ENCODE data around the gene EDN1. TPM values are rescaled to one million over a fixed set of nuclear protein-coding genes. Genes with fewer than 3 reads are reported as not detected.

The EDN1 gene
- polyA plus RNA-seq, 1 donor (not counting 4 experiments of a cell fraction or from before 2014, with no cell fraction given) = 17.2 TPM

GRCh38 chr6:12327391-12327790 lies 37.2 kb downstream of the EDN1 start:
- Histone ChIP-seq H3K4me3 (ENCODE audit: control insufficient read depth in 2 of 3, extremely low read depth in 1 of 3, insufficient read depth in 2 of 3, low read depth in 1 of 3, low read length in 3 of 3) (no peak overlapping the region), H3K4me1 (ENCODE audit: control insufficient read depth, extremely low read depth, insufficient read depth, low read length) (peaks cover 45% of the 10 kb centered on the region), H3K27me3 (ENCODE audit: control insufficient read depth, extremely low read depth, insufficient read depth, low read length) (no peaks in the 10 kb centered on the region), H2AFZ (ENCODE audit: control insufficient read depth, low read length) (no peak overlapping the region), H3K9me3 (ENCODE audit: control insufficient read depth, low read depth, low read length) (no peaks in the 10 kb centered on the region), H3K9ac (ENCODE audit: control insufficient read depth, extremely low read depth, insufficient read depth, low read length) (peak overlapping the region; percentile 77), H3K9me1 (ENCODE audit: control insufficient read depth, extremely low read depth, insufficient read depth, low read length) (no peaks in the 10 kb centered on the region), H3K4me2 (ENCODE audit: control insufficient read depth, extremely low read depth, insufficient read depth, low read depth, low read length) (peak overlapping the region; percentile 80), H3K27ac (ENCODE audit: control insufficient read depth, insufficient read depth, low read length) (peak overlapping the region; percentile 100), H3K36me3 (ENCODE audit: control insufficient read depth in 2 of 2, extremely low read depth in 1 of 2, insufficient read depth in 2 of 2, low read length in 2 of 2) (no peaks in the 10 kb centered on the region), H4K20me1 (ENCODE audit: control insufficient read depth, extremely low read depth, insufficient read depth, low read length) (no peaks in the 10 kb centered on the region), H3K79me2 (ENCODE audit: control insufficient read depth, insufficient read depth, low read length) (no peaks in the 10 kb centered on the region)
- TF ChIP-seq EZH2 (IDR thresholded peaks at IDR 0.05; ENCODE audit: low read length) (no peak), CTCF (optimal IDR thresholded peaks at IDR 0.05 in 1 of 3, IDR thresholded peaks at IDR 0.05 in 1 of 3, conservative IDR thresholded peaks at IDR 0.05 in 1 of 3; ENCODE audit: extremely low read depth in 1 of 3, insufficient read depth in 2 of 3, low read length in 3 of 3) (no peak)
- peak; percentile 84 for FAIRE-seq
- DNase-seq (ENCODE audit: low read depth, low spot score) = no peak
- dilution Hi-C loops (cut with MboI; ENCODE audit: extremely low pct_ligation_motif_present, low sequenced_read_pairs) = no loop called here

- DNase-seq (ENCODE audit: low read depth, low spot score) (no peak), FAIRE-seq (no peak)
- Histone ChIP-seq H3K4me2 (ENCODE audit: control insufficient read depth, extremely low read depth, insufficient read depth, low read depth, low read length) (peak overlapping the region; percentile 80), H4K20me1 (ENCODE audit: control insufficient read depth, extremely low read depth, insufficient read depth, low read length) (no peaks in the 10 kb centered on the region), H3K79me2 (ENCODE audit: control insufficient read depth, insufficient read depth, low read length) (no peaks in the 10 kb centered on the region), H3K9me1 (ENCODE audit: control insufficient read depth, extremely low read depth, insufficient read depth, low read length) (no peaks in the 10 kb centered on the region), H3K4me1 (ENCODE audit: control insufficient read depth, extremely low read depth, insufficient read depth, low read length) (peaks cover 45% of the 10 kb centered on the region), H3K36me3 (ENCODE audit: control insufficient read depth in 2 of 2, extremely low read depth in 1 of 2, insufficient read depth in 2 of 2, low read length in 2 of 2) (no peaks in the 10 kb centered on the region), H3K9ac (ENCODE audit: control insufficient read depth, extremely low read depth, insufficient read depth, low read length) (peak overlapping the region; percentile 77), H3K4me3 (ENCODE audit: control insufficient read depth in 2 of 3, extremely low read depth in 1 of 3, insufficient read depth in 2 of 3, low read depth in 1 of 3, low read length in 3 of 3) (peak overlapping the region in 1 of 3 experiments; percentile 62), H3K27ac (ENCODE audit: control insufficient read depth, insufficient read depth, low read length) (peak overlapping the region; percentile 100), H2AFZ (ENCODE audit: control insufficient read depth, low read length) (no peak overlapping the region), H3K9me3 (ENCODE audit: control insufficient read depth, low read depth, low read length) (no peaks in the 10 kb centered on the region), H3K27me3 (ENCODE audit: control insufficient read depth, extremely low read depth, insufficient read depth, low read length) (no peaks in the 10 kb centered on the region)
- dilution Hi-C loops (cut with MboI; ENCODE audit: extremely low pct_ligation_motif_present, low sequenced_read_pairs) = no loop called here
- TF ChIP-seq CTCF (optimal IDR thresholded peaks at IDR 0.05 in 1 of 3, IDR thresholded peaks at IDR 0.05 in 1 of 3, conservative IDR thresholded peaks at IDR 0.05 in 1 of 3; ENCODE audit: extremely low read depth in 1 of 3, insufficient read depth in 2 of 3, low read length in 3 of 3) = no peak
- no peak for TF ChIP-seq EZH2 (IDR thresholded peaks at IDR 0.05; ENCODE audit: low read length)
Measured at GRCh38 chr6:12327988-12328387, 37.8 kb downstream of the EDN1 start.
